Measurements from ENCODE around the gene BOLA2. TPM values are rescaled to one million over a fixed set of nuclear protein-coding genes. Genes with fewer than 3 reads are reported as not detected.
A peak's percentile ranks its signal among the peaks of the same experiment; 100 is the strongest.
"Not testable (repeated sequence)": the region's sequence is repeated elsewhere in the genome, so short reads cannot be mapped to it uniquely, and the experiment has no call there.

Gene BOLA2
- polyA plus RNA-seq (2013, experiment 1 of 2; ENCODE audit: insufficient read length): 7.4 TPM
- polyA plus RNA-seq (2013, experiment 2 of 2; ENCODE audit: insufficient read length): 6.9 TPM

- DNase-seq: not testable (repeated sequence)
These were observed at the start of gene BOLA2, which contains the start of gene SLX1B for GRCh38 chr16:29454269-29454668. Gene BOLA2 (minus strand): TSS chr16:29454351. CDS start chr16:29454253, 98 bp downstream. Gene SLX1B (plus strand): TSS chr16:29454533.

GRCh38 chr16:29482276-29482675, 28.1 kb upstream of the BOLA2 start:
- not testable (repeated sequence) for DNase-seq

- DNase-seq: not testable (repeated sequence)
These were observed 17.9 kb upstream of the BOLA2 start for GRCh38 chr16:29472065-29472464.

GRCh38 chr16:29469660-29470059, 15.5 kb upstream of the BOLA2 start:
- DNase-seq: not testable (repeated sequence)

GRCh38 chr16:29467654-29468366, 13.7 kb upstream of the BOLA2 start:
- DNase-seq: not testable (repeated sequence)

GRCh38 chr16:29466904-29467303, 12.8 kb upstream of the BOLA2 start:
- not testable (repeated sequence) for DNase-seq

- DNase-seq: not testable (repeated sequence)
These were observed 12.1 kb upstream of the BOLA2 start for GRCh38 chr16:29465985-29466824.

- not testable (repeated sequence) for DNase-seq
These were observed 6.5 kb upstream of the BOLA2 start for GRCh38 chr16:29460647-29461030.

GRCh38 chr16:29459706-29460646, 5.8 kb upstream of the BOLA2 start, which contains the start of gene SULT1A4:
Gene SULT1A4 (plus strand): TSS chr16:29459913. CDS start chr16:29461386, 1,473 bp downstream.
- DNase-seq: not testable (repeated sequence)

GRCh38 chr16:29457660-29458059, 3.5 kb upstream of the BOLA2 start:
- DNase-seq: not testable (repeated sequence)

GRCh38 chr16:29454828-29455227, 677 bp upstream of the BOLA2 start:
- DNase-seq: not testable (repeated sequence)

GRCh38 chr16:29453754-29454153, 397 bp downstream of the BOLA2 start:
- not testable (repeated sequence) for DNase-seq

- not testable (repeated sequence) for DNase-seq
These were observed 28.8 kb downstream of the BOLA2 start for GRCh38 chr16:29425390-29425789.

GRCh38 chr16:29423587-29423986, 30.6 kb downstream of the BOLA2 start:
- DNase-seq: not testable (repeated sequence)

GRCh38 chr16:29405249-29405648, 48.9 kb downstream of the BOLA2 start:
- peak; percentile 53 for DNase-seq

Measured in fibroblast of skin of scalp (primary cell).